RWPE1 (cell line): ENCODE measurements around the gene ZNF423.

ENCODE experiments used
- CTCF ChIA-PET: fragments of 350-600 bp; sonication (Branson Sonifier 250); formaldehyde crosslinking; extraction: SDS; loops from one replicate; lab custom pipeline; 2021; lab: Yijun Ruan, JAX
- POLR2A ChIA-PET: fragments of 400-600 bp; formaldehyde crosslinking; extraction: SDS; loops from one replicate; lab custom pipeline; 2020; ENCODE audit warnings: antibody characterized with exemption; ENCODE audit not compliant: low non-redundant PET; lab: Yijun Ruan, JAX
- DNase-seq: peaks from one replicate; pipeline ENCODE4 v3.0.0; 2012; ENCODE audit warnings: low spot score
- H3K27ac ChIP-seq: fragments of 450-650 bp; 2 replicates; pipeline ENCODE4 v1.5.1; 2017
- CTCF ChIP-seq: fragments of 450-650 bp; conservative IDR thresholded peaks from 2 replicates; pipeline ENCODE4 v1.5.1; 2017; ENCODE audit warnings: low read depth, mild to moderate bottlenecking

ZNF423 gene

DNA sequence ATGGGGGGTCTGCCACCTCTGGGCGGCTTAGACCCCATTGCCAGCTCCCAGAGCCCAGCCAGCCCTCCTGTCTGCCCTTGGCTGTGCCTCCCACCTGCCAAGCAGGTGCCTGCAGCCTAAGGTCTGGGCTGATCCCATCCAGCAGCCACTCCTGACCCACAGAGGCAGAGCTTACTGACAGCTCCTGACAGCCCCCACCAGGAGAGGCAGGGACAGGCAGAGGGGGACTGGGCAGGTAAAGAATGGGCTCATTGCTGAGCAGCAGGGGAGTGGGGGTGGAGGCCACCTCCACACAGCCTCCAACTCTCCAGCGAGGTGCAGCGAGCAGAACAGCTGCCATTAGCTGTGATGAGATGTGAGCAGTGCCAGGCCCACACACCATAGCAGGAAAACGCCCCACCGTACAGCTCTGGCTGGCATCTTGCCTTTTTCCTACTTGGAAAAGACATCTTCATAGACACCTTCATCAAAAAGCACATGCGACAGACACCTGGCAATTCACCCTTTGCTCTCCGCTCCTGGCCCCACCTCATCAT, 317.9 kb downstream of the ZNF423 start:
- POLR2A ChIA-PET = no interaction called here
- DNase-seq = no peak
- no peak overlapping the region for H3K27ac ChIP-seq
- CTCF ChIA-PET = no interaction called here
- TF ChIP-seq CTCF = no peak

GRCh38 chr16:49534901-49535610, 320.9 kb downstream of the ZNF423 start:
- TF ChIP-seq CTCF = no peak
- DNase-seq = no peak
- CTCF ChIA-PET = interaction anchor here (0.7 kb wide), 2 partner anchors 12 to 207 kb away, joined by 3 read pairs; no protein-coding TSS in a partner anchor
- POLR2A ChIA-PET = no interaction called here
- H3K27ac ChIP-seq = no peak overlapping the region

DNA sequence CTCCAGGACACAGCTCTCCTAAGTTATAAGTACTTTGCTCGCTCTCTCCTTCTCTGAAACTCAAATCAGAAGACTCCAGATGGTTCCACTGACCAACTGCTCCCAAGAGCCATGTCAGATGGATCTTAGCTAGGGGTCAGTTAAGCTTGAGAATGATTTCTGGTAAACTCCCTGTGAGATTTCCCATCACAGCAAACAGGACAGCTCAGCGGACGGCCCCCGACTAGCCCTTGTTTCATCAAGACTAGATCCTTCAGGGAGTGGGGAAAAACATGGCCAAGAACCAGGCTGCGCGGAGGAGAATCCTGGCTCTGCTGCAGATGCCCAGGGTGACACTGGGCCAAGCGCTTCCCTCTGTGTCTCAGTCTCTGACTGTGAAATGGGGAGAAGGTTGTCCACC, 322.5 kb downstream of the ZNF423 start:
- ChIA-PET POLR2A (no interaction called here), CTCF (interaction anchor here (0.6 kb wide), 1 partner anchor 604 kb away, joined by 4 read pairs; no protein-coding TSS in a partner anchor)
- no peak for TF ChIP-seq CTCF

DNA sequence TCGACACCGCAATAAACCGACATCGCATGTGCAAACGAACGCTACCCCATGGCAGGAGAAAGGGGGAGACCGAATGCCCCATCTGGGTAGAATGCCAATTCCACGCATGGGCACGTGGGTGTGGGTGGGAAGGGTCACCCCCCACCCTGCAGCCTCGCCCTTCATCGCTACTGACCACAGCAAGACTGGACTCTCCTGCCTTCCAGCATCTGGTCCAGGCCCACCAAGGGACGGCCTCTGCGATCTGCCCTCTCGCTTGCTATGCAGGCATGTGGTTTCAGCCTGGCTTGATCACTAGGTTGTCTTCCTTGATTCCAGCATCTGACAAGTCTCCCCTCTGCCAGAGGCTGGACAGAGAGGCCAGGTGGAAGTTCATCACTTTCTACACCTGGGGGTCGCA, 323.0 kb downstream of the ZNF423 start:
- DNase-seq = no peak
- ChIA-PET POLR2A (no interaction called here), CTCF (interaction anchor here (0.7 kb wide), 1 partner anchor 18 kb away, joined by 4 read pairs; no protein-coding TSS in a partner anchor)
- no peak for TF ChIP-seq CTCF
- no peak overlapping the region for H3K27ac ChIP-seq

More for the DNA sequence above, 322.5 kb downstream of the ZNF423 start:
- no peak overlapping the region for H3K27ac ChIP-seq
- no peak for DNase-seq

- no peak overlapping the region for H3K27ac ChIP-seq
- CTCF ChIA-PET = interaction anchor here (0.7 kb wide), 1 partner anchor 18 kb away, joined by 4 read pairs; no protein-coding TSS in a partner anchor
These were observed 323.7 kb downstream of the ZNF423 start for GRCh38 chr16:49531931-49532840.

More at GRCh38 chr16:49531931-49532840, 323.7 kb downstream of the ZNF423 start:
- TF ChIP-seq CTCF = no peak
- DNase-seq = no peak
- POLR2A ChIA-PET = no interaction called here
